ENCODE data around the gene SMARCC2.
"Not testable (repeated sequence)": the region's sequence is repeated elsewhere in the genome, so short reads cannot be mapped to it uniquely, and the experiment has no call there.

The SMARCC2 gene

DNA sequence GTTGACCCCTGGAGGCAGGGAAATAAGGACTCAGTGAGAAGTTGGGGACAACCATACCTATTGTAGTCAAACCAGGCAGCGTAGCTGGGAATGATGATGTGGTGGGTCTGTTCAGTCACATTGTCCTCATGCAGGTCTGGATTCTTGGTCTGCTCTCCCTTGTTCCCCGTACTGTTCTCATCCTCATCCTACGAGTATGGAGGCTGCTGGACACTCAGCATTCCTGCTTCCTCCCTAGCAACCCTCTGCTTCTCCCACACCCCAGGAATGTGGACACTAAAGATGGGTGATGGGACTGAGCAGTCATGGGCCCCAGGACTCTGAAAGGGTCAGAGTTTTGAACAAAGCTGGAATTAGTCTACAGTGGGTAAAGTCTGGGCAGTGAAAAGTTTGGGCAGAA lies 10.9 kb downstream of the SMARCC2 start:
- DNase-seq (ENCODE audit: low read depth, low spot score) = no peak
- H3K4me3 ChIP-seq (ENCODE audit: low read length) = no peak overlapping the region

GRCh38 chr12:56172839-56173238 lies 16.4 kb downstream of the SMARCC2 start:
- DNase-seq (ENCODE audit: low read depth, low spot score) = no peak
- no peak overlapping the region for H3K4me3 ChIP-seq (ENCODE audit: low read length)

DNA sequence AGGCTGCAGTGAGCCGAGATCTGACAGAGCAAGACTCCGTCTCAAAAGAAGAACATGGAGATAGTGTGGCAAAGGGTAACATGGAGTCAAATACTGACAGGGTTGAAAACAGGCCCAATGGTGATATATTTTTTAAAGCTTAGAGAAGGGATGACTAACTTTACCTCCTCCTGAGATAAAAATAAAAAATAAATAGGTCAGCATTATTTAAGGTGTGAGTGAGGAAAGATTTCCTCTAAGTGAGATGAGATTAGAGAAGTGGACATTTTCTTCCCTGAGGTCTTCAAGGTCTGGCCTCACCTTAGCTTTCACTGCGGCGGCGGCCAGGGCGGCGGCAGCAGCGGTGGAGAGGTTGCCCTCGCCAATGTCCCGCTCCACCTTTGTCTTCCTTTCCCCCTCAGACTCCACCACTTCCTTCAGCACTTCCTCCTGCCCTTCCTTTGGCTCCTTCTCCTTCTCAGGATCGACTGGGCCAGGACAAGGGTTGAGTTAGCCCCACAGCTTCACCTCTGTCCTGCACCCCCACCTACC lies 20.0 kb downstream of the SMARCC2 start:
- no peak overlapping the region for H3K4me3 ChIP-seq (ENCODE audit: low read length)
- DNase-seq (ENCODE audit: low read depth, low spot score) = no peak

DNA sequence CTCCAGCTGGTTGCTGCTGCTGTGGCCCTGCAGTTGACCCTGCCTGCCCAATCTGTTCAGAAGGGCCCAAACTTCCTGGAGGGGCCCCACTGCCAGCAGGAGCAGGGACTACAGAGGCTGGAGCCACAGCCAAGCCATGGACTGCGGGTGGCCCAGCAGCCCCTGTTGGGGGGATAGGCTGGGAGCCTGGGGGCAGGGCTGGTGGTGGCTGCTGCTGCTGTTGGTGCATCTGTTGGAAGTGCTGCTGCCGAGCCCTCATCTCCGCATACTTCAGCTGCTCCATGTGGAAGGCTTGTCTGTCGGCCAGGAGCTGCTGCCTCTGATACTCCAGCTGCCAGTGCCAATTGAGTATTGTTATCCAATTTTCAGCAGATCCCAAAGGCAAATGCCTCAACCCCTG lies 23.9 kb downstream of the SMARCC2 start:
- no peak overlapping the region for H3K4me3 ChIP-seq (ENCODE audit: low read length)
- no peak for DNase-seq (ENCODE audit: low read depth, low spot score)

DNA sequence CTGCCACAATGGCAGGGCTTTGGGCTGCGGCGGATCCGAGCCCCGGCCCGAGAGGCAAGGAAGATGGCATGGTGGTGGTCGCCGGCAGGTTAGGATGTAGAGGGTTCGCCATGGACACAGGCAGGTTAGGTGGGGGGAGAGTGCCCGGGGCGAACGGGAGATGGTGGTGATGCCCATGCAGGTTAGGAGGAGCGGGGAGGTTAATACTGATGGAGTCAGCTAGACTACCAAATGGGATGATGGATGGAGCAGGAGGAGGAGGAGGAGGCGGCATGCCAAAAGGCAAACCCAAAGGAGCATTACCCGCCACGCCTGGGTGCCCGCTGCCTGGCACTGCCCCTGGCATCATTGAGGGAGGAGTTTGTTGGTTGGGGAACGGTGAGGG lies 24.9 kb downstream of the SMARCC2 start:
- H3K4me3 ChIP-seq (ENCODE audit: low read length) = no peak overlapping the region
- DNase-seq (ENCODE audit: low read depth, low spot score) = no peak

DNA sequence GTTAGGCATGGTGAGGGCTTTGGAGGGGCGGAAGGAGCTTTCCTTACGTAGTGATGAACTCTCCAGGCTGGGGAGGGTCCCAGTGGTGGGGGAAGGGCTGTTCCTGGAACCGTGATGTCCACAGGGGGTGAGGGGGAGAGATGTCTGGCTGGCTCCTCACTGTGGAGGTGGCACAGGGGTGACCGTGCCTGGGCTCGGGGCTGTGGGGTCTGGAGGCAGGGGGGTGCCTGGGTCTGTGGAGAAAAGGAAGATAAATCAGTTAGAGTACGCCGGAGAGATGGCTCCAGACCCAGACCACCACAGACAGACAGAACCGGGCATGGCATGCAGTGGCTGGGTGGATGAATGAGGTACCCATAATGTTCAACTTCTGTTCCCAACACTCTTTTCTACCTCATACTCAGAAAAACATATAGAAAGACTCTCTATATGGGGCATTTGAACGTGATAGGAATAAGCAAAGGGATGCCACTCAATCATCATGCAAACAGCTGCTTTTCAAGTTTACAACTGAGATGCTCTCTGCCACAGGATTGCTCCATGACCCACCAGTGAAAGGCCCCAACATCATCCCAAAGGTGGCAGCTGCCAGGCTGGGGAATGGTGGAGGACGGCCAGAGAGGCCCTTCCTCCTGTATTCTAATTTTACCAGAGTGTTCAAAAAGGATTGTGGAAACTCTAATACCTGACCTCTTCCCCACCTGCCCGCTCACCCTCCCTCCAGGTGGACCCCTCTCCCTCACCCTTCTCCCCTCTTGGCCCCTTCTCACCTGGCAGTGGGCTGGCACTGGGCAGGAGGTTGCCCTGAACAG lies 25.5 kb downstream of the SMARCC2 start:
- DNase-seq (ENCODE audit: low read depth, low spot score) = no peak
- no peak overlapping the region for H3K4me3 ChIP-seq (ENCODE audit: low read length)

- DNase-seq (ENCODE audit: low read depth, low spot score) = no peak
- H3K4me3 ChIP-seq (ENCODE audit: low read length) = no peak overlapping the region
These were observed 26.6 kb downstream of the SMARCC2 start for GRCh38 chr12:56162468-56163290.

DNA sequence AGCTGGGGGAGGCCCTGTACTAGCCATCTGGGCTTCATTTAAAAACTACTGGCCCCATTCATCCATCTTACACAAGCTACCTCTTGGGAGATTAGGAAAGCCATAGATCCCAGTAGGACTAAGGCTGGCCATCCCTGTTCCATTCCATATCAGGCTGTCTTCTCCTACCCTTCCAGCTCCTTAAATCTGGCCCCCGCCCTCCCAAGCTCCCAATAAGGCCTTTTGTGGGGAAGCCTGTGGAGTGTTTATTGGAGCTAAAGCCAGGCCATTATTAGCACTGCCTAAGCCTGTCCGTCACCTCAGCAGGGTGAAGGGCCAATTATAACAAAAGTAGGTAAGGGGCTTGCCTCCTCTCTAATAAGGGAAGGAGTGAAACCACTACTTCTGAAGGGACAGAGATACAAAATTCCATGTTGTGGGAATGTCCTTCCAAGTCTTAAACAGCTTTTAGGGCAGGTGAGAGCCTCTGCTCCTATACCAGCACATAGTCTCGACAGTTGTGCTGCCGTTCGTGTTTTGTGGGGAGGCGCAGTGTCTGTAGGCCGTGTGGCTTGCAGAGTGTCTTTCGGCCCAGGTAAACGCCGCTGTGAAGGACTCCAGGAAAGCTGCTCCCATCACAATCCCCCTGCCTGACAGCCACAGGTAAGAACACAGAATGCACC lies 27.5 kb downstream of the SMARCC2 start:
- no peak for DNase-seq (ENCODE audit: low read depth, low spot score)
- no peak overlapping the region for H3K4me3 ChIP-seq (ENCODE audit: low read length)

DNA sequence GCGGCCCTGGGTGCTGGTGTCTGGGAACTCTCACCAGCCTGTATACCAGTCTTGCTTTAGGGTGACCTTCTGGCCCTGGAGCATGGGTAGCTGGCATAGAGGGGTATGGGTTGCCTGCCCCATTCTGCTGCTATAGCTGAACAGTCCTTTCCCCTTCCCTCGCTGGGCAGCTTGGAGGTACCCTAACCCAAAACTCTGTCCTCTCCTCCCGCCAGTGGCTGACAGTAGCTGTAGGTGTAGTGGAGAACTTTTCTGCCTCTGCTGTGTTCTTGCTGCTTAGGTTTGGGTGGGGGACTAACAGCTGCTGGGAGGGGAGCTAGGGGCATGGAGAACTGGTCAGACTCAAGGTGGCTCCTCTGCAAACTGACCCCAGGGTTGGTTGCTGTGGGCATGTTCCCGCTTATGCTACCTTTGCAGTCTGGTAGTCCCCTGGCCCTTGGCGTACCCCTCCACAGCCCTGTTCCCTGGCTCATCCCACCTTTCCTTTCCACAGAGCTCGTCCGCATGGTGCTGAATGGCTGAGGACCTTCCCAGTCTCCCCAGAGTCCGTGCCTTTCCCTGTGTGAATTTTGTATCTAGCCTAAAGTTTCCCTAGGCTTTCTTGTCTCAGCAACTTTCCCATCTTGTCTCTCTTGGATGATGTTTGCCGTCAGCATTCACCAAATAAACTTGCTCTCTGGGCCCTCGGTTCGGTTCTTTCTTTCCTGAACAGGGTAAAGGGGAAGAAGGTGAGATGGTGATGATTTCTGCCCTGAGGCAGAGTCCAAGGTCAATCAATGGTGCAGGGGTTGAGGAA lies 28.2 kb downstream of the SMARCC2 start:
- DNase-seq (ENCODE audit: low read depth, low spot score) = no peak
- peak overlapping the region; percentile 96 for H3K4me3 ChIP-seq (ENCODE audit: low read length)

DNA sequence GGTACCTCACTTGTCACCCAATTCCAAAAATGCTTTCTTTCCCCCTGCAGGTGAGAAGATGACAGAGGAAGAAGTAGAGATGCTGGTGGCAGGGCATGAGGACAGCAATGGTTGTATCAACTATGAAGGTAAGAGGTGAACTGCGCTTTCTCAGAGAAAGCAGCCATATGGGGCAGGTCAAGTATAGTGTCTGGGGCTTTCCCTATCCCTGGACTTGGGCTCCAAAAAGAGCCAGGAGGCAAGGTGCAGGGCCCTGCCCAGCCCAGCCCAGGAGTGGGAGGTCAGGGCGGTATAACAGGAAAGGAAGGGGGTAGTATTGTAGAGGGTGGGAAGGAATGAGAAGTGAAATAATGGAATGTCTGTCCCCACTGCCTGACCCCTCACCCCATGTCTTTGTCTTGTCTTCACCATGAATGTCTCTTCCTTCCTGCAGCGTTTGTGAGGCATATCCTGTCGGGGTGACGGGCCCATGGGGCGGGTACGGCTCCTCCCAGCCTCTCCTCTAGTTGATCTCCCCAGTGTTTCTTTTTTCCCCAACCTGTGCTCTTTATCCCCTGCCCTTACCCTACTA lies 29.0 kb downstream of the SMARCC2 start:
- peak; percentile 42 for DNase-seq (ENCODE audit: low read depth, low spot score)
- H3K4me3 ChIP-seq (ENCODE audit: low read length) = peak overlapping the region; percentile 96

DNA sequence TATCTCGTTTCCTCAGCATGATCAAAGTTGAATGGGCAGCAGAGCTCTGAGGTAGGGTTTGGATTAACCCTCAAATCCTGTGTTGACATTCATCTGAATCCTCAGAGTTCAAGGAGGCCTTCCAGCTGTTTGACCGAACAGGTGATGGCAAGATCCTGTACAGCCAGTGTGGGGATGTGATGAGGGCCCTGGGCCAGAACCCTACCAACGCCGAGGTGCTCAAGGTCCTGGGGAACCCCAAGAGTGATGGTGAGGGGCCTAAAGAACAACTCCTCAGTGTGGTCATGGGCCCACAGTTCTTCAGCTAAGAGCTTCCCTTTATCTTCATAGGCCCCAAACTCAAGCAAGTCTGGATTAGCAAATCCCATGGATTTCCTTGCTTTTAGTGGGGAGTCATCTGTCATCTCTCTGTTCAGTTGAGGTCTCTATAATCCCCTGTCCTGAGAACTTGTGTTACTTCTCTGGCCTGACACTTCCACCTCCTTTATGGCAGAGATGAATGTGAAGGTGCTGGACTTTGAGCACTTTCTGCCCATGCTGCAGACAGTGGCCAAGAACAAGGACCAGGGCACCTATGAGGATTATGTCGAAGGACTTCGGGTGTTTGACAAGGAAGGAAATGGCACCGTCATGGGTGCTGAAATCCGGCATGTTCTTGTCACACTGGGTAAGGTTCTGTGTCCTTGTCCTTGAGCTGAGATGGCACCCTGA lies 29.6 kb downstream of the SMARCC2 start:
- peak overlapping the region; percentile 96 for H3K4me3 ChIP-seq (ENCODE audit: low read length)
- DNase-seq (ENCODE audit: low read depth, low spot score) = no peak

DNA sequence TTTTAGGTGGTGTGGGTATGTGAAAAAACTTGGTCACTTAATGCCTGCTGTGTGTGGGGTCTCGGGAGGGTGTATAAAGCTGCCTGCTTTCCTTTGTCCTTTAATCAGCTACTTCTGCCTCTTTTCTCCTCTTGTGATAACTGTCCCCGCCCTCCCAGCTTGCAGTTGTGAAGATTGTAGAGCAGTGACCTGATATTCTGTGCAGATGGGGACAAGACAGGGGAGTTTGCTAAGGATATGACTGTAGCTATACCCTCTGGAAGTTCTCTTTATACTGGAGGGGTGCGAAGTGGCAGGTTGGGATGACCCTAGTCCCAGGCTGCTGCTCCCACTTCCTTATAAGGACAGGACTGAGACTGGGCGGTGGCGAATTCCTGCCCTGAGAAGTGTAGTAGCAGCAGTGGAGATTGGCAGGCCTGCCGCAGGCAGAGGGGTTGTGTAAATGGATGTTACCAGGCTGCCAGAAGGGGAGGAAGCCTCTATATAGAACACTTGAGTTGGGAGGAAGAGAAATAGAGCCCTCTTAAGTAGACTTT lies 30.3 kb downstream of the SMARCC2 start:
- H3K4me3 ChIP-seq (ENCODE audit: low read length) = peak overlapping the region; percentile 96
- DNase-seq (ENCODE audit: low read depth, low spot score) = peak; percentile 23

- DNase-seq (ENCODE audit: low read depth, low spot score) = peak; percentile 98
- H3K4me3 ChIP-seq (ENCODE audit: low read length) = peak within 1 kb of the TSS; percentile 96
These were observed 31.0 kb downstream of the SMARCC2 start, which contains the start of gene MYL6 for GRCh38 chr12:56158029-56158925. Gene MYL6, plus strand, starts transcription at chr12:56158359. Its CDS starts 43 bp downstream, at chr12:56158402.

GRCh38 chr12:56157201-56158028 lies 31.9 kb downstream of the SMARCC2 start:
- peak overlapping the region; percentile 96 for H3K4me3 ChIP-seq (ENCODE audit: low read length)
- DNase-seq (ENCODE audit: low read depth, low spot score) = peak; percentile 36

DNA sequence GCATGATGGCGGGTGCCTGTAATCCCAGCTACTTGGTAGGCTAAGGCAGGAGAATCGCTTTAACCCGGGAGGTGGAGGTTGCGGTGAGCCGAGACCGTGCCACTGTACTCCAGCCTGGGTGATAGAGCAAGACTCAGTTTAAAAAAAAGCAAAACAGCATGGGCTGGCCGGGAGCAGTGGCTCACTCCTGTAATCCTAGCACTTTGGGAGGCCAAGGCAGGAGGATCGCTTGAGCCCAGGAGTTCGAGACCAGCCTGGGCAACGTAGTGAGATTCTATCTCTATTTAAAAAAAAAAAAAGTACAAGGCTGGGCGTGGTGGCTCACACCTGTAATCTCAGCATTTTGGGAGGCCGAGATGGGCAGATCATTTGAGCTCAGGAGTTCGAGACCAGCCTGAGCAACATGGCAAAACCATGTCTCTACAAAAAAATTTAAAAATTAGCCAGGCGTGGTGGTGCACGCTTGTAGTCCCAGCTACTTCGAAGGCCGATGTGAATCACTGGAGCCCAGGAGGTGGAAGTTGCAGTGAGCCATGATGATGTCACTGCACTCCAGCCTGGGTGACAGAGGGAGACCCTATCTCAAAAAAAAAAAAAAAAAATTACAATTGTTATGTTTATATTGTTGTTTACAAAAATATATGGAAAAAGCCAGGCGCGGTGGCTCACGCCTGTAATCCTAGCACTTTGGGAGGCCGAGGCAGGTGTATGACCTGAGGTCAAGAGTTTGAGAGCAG lies 32.7 kb downstream of the SMARCC2 start:
- DNase-seq (ENCODE audit: low read depth, low spot score); H3K4me3 ChIP-seq (ENCODE audit: low read length): not testable (repeated sequence)

Data from Jurkat, Clone E6-1 (cell line).